ENCODE measurements around the gene ANO8. TPM values are rescaled to one million over a fixed set of nuclear protein-coding genes. Genes with fewer than 3 reads are reported as not detected.

Gene ANO8
- total RNA-seq, 1 experiment from 2014 or later: 21.9 TPM

GRCh38 chr19:17352608-17353280 is 18.1 kb upstream of the ANO8 start:
- peaks cover 2% of the 10 kb centered on the region for H3K27me3 Mint-ChIP-seq (ENCODE audit: low read depth)
- H3K36me3 Mint-ChIP-seq (ENCODE audit: insufficient read depth in 1 of 3, low read depth in 3 of 3): no peaks in the 10 kb centered on the region
- TF ChIP-seq, protein P1, sequence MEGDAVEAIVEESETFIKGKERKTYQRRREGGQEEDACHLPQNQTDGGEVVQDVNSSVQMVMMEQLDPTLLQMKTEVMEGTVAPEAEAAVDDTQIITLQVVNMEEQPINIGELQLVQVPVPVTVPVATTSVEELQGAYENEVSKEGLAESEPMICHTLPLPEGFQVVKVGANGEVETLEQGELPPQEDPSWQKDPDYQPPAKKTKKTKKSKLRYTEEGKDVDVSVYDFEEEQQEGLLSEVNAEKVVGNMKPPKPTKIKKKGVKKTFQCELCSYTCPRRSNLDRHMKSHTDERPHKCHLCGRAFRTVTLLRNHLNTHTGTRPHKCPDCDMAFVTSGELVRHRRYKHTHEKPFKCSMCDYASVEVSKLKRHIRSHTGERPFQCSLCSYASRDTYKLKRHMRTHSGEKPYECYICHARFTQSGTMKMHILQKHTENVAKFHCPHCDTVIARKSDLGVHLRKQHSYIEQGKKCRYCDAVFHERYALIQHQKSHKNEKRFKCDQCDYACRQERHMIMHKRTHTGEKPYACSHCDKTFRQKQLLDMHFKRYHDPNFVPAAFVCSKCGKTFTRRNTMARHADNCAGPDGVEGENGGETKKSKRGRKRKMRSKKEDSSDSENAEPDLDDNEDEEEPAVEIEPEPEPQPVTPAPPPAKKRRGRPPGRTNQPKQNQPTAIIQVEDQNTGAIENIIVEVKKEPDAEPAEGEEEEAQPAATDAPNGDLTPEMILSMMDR (conservative IDR thresholded peaks at IDR 0.05): no peak
- no peak overlapping the region for H3K4me2 ChIP-seq (ENCODE audit: insufficient read depth, insufficient read length, low read length)
- H3K9me3 ChIP-seq (ENCODE audit: control insufficient read depth, low read depth, low read length): no peaks in the 10 kb centered on the region
- H2BK120ac ChIP-seq (ENCODE audit: low read depth, low read length, poor library complexity, severe bottlenecking): no peak overlapping the region
- H3K23me2 ChIP-seq (ENCODE audit: insufficient read length, low read depth, low read length, poor library complexity, severe bottlenecking): no peaks in the 10 kb centered on the region
- no peak overlapping the region for H3T11ph ChIP-seq (ENCODE audit: low read length)
- H3K9me3 Mint-ChIP-seq: no peaks in the 10 kb centered on the region; a peak in 1 of 5 replicates
- H3K27me3 ChIP-seq (ENCODE audit: insufficient read depth, low read length): no peaks in the 10 kb centered on the region
- no CpG with 5 or more reads among the region's 14 CpGs for WGBS (ENCODE audit: extremely low coverage, insufficient read length, low lambda C conversion rate)
- no peak for DNase-seq
- no peak overlapping the region for H2AFZ ChIP-seq (ENCODE audit: low read length)
- H3K4me1 ChIP-seq (ENCODE audit: insufficient read depth, low read length): no peaks in the 10 kb centered on the region
- H2BK5ac ChIP-seq (ENCODE audit: insufficient read length, low read length): no peak overlapping the region
- H4K8ac ChIP-seq (replicated peaks; ENCODE audit: insufficient read length, low read depth, low read length): no peak overlapping the region
- H3K79me2 ChIP-seq (ENCODE audit: insufficient read depth, low read length): no peaks in the 10 kb centered on the region
- no peak overlapping the region for H4K91ac ChIP-seq (ENCODE audit: insufficient read length, low read depth, low read length)
- no peaks in the 10 kb centered on the region for H4K20me1 ChIP-seq (ENCODE audit: control insufficient read depth, insufficient read depth, insufficient read length)
- H3K14ac ChIP-seq (ENCODE audit: insufficient read depth, low read length): no peak overlapping the region; the same call in 1 of the 2 replicates
- no peak overlapping the region for H3K56ac ChIP-seq (ENCODE audit: insufficient read length, low read depth, low read length)
- H3K79me1 ChIP-seq (ENCODE audit: insufficient read depth, low read depth, low read length, poor library complexity, severe bottlenecking): no peaks in the 10 kb centered on the region
- H2BK15ac ChIP-seq (ENCODE audit: low read depth, low read length): no peak overlapping the region
- no peak overlapping the region for H2BK20ac ChIP-seq (ENCODE audit: low read depth, low read length, poor library complexity, severe bottlenecking)
- H3K27ac ChIP-seq (ENCODE audit: insufficient read length, low read depth, low read length): no peak overlapping the region
- no peak overlapping the region for H2AK5ac ChIP-seq (ENCODE audit: insufficient read length, low read length)
- no peak overlapping the region for H3K18ac ChIP-seq (ENCODE audit: insufficient read length, low read depth, low read length)
- no peak overlapping the region for H2BK12ac ChIP-seq (ENCODE audit: insufficient read length, low read depth, low read length)
- H3K23ac ChIP-seq (ENCODE audit: insufficient read length, low read depth, low read length): no peak overlapping the region
- no peak overlapping the region for H4K5ac ChIP-seq (ENCODE audit: insufficient read length, low read depth, low read length)
- H3K4ac ChIP-seq (ENCODE audit: low read depth, low read length): no peak overlapping the region
- H3K9ac ChIP-seq (ENCODE audit: extremely low read depth, insufficient read length, low read length): no peak overlapping the region
- no peak overlapping the region; a peak in 1 of 5 replicates for H3K4me3 Mint-ChIP-seq
- peak overlapping the region in 2 of 3 experiments; percentile 86 to 89; a peak in 4 of 7 replicates for H3K27ac Mint-ChIP-seq
- H3K4me1 Mint-ChIP-seq: peaks cover 14 to 18% of the 10 kb centered on the region in 2 experiments
